CD4-positive, alpha-beta T cell treated with Interleukin-2 at 100 ng/mL for 4 hours (primary cell): ENCODE results near the gene KCNK1.
"Not testable (repeated sequence)": the region's sequence is repeated elsewhere in the genome, so short reads cannot be mapped to it uniquely, and the experiment has no call there.

Source experiments
- DNase-seq: peaks from one replicate; pipeline ENCODE4 v3.0.0-alpha.2; 2020; ENCODE audit warnings: low spot score

KCNK1 gene

GRCh38 chr1:233607252-233608119 lies 6.4 kb upstream of the KCNK1 start:
- DNase-seq = no peak

GRCh38 chr1:233608988-233609387 lies 4.9 kb upstream of the KCNK1 start:
- no peak for DNase-seq

- no peak for DNase-seq
Measured at GRCh38 chr1:233609926-233610325, 4.0 kb upstream of the KCNK1 start.

- no peak for DNase-seq
Measured at GRCh38 chr1:233610628-233611027, 3.3 kb upstream of the KCNK1 start.

- not testable (repeated sequence) for DNase-seq
Measured at GRCh38 chr1:233611363-233611762, 2.5 kb upstream of the KCNK1 start.

- no peak for DNase-seq
Measured at GRCh38 chr1:233614173-233614742, 352 bp downstream of the KCNK1 start.

- DNase-seq = no peak
Measured at GRCh38 chr1:233614743-233615521, 1.0 kb downstream of the KCNK1 start.

- no peak for DNase-seq
Measured at GRCh38 chr1:233615571-233615970, 1.7 kb downstream of the KCNK1 start.

- no peak for DNase-seq
Measured at GRCh38 chr1:233617025-233617424, 3.1 kb downstream of the KCNK1 start.

- DNase-seq = not testable (repeated sequence)
Measured at GRCh38 chr1:233619414-233619813, 5.5 kb downstream of the KCNK1 start.

GRCh38 chr1:233620065-233620464 lies 6.2 kb downstream of the KCNK1 start:
- DNase-seq = no peak

- DNase-seq = no peak
Measured at GRCh38 chr1:233621923-233622322, 8.0 kb downstream of the KCNK1 start.

GRCh38 chr1:233624289-233624688 lies 10.4 kb downstream of the KCNK1 start:
- no peak for DNase-seq

GRCh38 chr1:233625087-233625486 lies 11.2 kb downstream of the KCNK1 start:
- DNase-seq = no peak

- no peak for DNase-seq
Measured at GRCh38 chr1:233625510-233625981, 11.6 kb downstream of the KCNK1 start.

- DNase-seq = no peak
Measured at GRCh38 chr1:233627376-233627775, 13.5 kb downstream of the KCNK1 start.

- no peak for DNase-seq
Measured at GRCh38 chr1:233627823-233628222, 13.9 kb downstream of the KCNK1 start.

- DNase-seq = no peak
Measured at GRCh38 chr1:233629305-233629935, 15.5 kb downstream of the KCNK1 start.

GRCh38 chr1:233631810-233632405 lies 18.0 kb downstream of the KCNK1 start:
- DNase-seq = no peak

GRCh38 chr1:233632436-233632835 lies 18.5 kb downstream of the KCNK1 start:
- DNase-seq = no peak

GRCh38 chr1:233635765-233636502 lies 22.0 kb downstream of the KCNK1 start:
- no peak for DNase-seq
